Measurements from ENCODE around the gene DKK3. TPM values are rescaled to one million over a fixed set of nuclear protein-coding genes. Genes with fewer than 3 reads are reported as not detected.
A peak's percentile ranks its signal among the peaks of the same experiment; 100 is the strongest.

Gene DKK3
- total RNA-seq, 1 donor from 2014 or later, result 270 TPM

GRCh38 chr11:11948242-11948947 lies 60.0 kb downstream of the DKK3 start:
- DNase-seq (ENCODE audit: low read depth), result no peak

- DNase-seq (ENCODE audit: low read depth), result no peak
Measured at GRCh38 chr11:11947825-11948224, 60.6 kb downstream of the DKK3 start.

GRCh38 chr11:11946878-11947277 lies 61.5 kb downstream of the DKK3 start:
- no peak for DNase-seq (ENCODE audit: low read depth)

GRCh38 chr11:11946180-11946579 lies 62.2 kb downstream of the DKK3 start:
- DNase-seq (ENCODE audit: low read depth), result peak; percentile 27

GRCh38 chr11:11944444-11944843 lies 64.0 kb downstream of the DKK3 start:
- DNase-seq (ENCODE audit: low read depth), result no peak

GRCh38 chr11:11942668-11943067 lies 65.8 kb downstream of the DKK3 start:
- DNase-seq (ENCODE audit: low read depth), result no peak

- no peak for DNase-seq (ENCODE audit: low read depth)
Measured at GRCh38 chr11:11940551-11940950, 67.9 kb downstream of the DKK3 start.

- DNase-seq (ENCODE audit: low read depth), result no peak
Measured at GRCh38 chr11:11937957-11938356, 70.5 kb downstream of the DKK3 start.

GRCh38 chr11:11937433-11937832 lies 71.0 kb downstream of the DKK3 start:
- no peak for DNase-seq (ENCODE audit: low read depth)

GRCh38 chr11:11935536-11935935 lies 72.9 kb downstream of the DKK3 start:
- DNase-seq (ENCODE audit: low read depth), result no peak

- peak; percentile 68 for DNase-seq (ENCODE audit: low read depth)
Measured at GRCh38 chr11:11931461-11932055, 76.9 kb downstream of the DKK3 start.

- DNase-seq (ENCODE audit: low read depth), result no peak
Measured at GRCh38 chr11:11929920-11930319, 78.5 kb downstream of the DKK3 start.

- no peak for DNase-seq (ENCODE audit: low read depth)
Measured at GRCh38 chr11:11923828-11924227, 84.6 kb downstream of the DKK3 start.

GRCh38 chr11:11916981-11917399 lies 91.4 kb downstream of the DKK3 start:
- DNase-seq (ENCODE audit: low read depth), result peak; percentile 81

- no peak for DNase-seq (ENCODE audit: low read depth)
Measured at GRCh38 chr11:11915625-11916024, 92.8 kb downstream of the DKK3 start.

GRCh38 chr11:11913395-11913794 lies 95.0 kb downstream of the DKK3 start:
- DNase-seq (ENCODE audit: low read depth), result no peak

Other genes starting within 250 kb of the DKK3 start
- gene USP47, start 166.7 kb downstream of the DKK3 start, total RNA-seq, result 67.1 and 75.4 TPM in 2 replicates
- 14.7 TPM in 2 replicates for gene MICAL2, start 102.0 kb upstream of the DKK3 start, total RNA-seq